NCI-H2107 treated with DMSO at 0.1 percent for 48 hours (cell line): Measurements from ENCODE around the gene AGAP1.
"Not testable (repeated sequence)": the region's sequence is repeated elsewhere in the genome, so short reads cannot be mapped to it uniquely, and the experiment has no call there.

Experiments
- DNase-seq: peaks from one replicate; lab custom pipeline; 2025; ENCODE audit not compliant: unreplicated experiment; lab: John Stamatoyannopoulos, UW

Gene AGAP1

DNA sequence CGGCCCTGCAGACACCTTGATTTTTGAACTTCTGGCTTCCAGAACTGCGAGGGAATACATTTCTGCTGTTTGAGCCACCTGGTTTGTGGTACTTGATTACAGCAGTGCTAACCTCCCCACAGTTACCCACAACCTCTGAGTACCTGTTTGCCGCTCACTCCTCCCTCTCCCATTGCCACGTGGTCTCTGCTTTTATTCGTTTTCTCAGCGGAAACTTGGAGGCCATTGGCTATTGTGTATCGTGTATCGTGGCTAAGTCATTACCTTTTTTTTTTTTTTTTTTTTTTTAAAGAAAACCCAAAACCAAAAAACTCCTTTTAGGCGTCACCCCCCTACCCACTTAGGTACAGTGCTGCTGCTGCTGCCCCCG is 90.8 kb downstream of the AGAP1 start:
- peak; percentile 75 for DNase-seq

DNA sequence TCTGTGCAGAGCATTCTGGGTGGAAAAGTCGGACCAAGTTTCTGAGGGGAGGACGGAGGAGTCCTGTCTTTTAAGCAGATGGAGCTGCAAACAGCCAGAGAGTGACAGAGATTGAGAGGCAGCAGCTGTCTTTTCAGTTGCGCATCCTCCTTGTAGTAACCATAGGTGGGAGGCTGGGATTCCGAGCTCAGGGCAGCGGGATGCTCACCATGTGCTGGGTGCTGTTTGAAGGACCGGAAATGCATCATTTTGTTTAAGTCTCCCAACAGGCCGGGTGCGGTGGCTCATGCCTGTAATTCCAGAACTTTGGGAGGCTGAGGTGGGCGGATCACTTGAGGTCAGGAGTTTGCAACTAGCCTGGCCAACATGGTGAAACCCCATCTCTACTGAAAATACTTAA is 93.4 kb downstream of the AGAP1 start:
- no peak for DNase-seq

DNA sequence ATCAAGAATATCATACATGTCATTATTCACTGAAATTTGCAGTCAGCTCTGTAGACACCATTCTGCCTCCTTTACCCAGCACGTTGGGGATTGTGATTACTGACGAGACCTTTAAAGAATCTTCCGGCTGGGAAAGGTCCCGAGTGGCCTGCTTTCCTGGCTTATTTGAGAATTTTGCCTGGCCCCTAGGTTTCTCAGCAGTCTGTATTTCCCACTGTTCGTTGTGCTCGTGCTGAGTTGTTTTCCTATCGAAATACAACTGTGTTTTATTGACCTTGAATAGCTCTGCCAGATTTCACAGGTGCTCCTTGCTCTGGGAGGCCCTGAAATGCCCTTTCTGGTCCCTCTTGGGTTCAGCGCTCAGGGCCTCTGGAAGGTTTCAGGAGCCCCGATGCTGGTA is 94.9 kb downstream of the AGAP1 start:
- DNase-seq, result no peak

DNA sequence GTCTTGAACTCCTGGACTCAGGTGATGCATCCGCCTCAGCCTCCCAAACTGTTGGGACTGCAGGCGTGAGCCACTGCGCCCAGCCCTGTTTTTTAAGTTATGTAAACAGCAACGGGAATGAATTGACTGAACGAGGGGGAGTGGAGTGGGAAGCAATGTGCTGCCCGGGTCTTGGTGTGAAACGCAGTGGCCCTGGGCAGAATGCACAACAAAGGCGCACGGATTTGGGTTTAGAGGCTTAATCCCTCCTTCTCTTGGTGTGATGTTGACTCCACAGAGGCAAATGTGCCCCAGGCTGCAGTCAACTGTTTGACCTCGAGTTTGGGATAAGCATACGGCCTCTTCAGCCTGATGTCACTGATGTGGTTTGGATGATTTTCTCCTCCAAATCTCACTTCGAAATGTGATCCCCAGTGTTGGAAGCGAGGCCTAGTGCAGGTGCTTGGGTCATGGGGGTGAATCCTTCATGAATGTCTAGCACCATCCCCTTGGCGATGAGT is 97.4 kb downstream of the AGAP1 start:
- no peak for DNase-seq

DNA sequence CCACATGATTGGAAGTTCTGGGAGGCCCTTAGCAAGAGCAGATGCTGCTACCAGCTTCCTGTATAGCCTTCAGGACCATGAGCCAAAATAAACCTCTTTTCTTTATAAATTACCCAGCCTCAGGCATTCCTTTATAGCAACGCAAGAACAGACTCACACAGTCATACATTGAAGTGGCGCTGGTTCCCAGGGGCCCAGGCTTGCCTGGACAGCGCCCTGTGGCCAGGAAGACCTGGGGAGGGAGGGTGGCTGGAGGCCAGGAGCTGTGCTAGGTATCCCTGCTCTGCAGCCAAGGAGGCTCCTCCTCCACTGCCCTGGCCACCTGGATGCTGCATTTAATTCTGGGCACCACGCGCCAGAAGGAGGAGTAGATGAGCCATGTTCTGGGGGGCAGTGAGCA is 98.1 kb downstream of the AGAP1 start:
- no peak for DNase-seq

DNA sequence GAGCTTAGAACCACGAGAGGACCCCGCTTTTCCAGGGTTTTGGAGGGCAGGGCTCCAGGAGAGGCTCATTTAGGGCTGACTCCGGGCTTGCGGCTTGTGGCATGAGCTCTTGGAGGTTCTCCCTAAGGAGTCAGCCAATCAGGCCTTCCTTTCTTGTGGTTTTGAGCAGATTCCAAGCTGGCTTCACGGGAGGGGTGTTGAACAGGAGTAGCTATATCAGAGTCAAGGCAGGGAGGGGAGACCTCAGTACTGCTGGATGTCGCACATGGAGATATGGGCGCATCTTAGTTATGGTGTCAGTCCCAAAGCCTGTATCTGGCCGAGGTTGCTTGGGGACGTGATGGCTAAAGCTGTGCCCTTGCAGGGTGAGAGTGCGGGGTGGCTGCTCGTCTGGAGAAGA is 98.6 kb downstream of the AGAP1 start:
- DNase-seq, result no peak

DNA sequence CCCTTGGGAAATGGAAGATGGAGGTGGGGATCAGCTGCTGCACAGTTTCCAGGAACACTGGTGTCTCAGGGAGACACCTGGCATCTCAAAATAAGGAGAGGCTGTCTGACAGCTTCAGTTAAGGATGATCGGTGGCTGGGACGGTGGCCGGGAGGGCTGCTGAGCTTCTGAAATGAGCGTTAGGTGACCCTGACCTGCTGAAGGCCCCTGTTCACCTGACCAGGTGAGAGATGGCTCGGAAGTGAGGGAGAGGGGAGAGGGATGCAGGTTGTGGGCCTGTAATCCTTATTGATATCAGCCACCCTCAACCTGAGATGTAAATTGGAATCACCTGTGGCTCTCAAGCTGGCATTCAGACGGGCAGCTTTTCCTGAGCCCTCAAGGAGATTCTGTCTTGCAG is 99.0 kb downstream of the AGAP1 start:
- DNase-seq, result no peak

DNA sequence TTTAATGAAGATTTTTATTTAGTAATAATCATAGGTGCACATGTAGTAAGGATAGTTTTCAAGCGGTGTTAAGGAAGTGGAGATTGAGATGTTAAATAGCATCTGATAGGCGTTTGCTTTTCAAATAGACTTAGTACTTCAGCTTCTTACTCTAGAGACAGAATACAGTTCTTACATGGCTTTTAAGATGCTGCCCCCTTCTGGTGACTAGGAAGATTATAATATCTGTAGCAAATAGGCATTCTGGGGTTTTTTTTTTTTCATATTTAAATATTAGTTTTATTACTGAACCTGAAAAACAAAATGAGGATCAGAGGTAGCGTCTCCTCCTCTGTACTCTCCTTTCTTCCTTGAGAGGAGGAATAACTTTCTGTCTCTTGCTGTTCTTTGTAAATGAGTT is 100.2 kb downstream of the AGAP1 start:
- peak; percentile 91 for DNase-seq

DNA sequence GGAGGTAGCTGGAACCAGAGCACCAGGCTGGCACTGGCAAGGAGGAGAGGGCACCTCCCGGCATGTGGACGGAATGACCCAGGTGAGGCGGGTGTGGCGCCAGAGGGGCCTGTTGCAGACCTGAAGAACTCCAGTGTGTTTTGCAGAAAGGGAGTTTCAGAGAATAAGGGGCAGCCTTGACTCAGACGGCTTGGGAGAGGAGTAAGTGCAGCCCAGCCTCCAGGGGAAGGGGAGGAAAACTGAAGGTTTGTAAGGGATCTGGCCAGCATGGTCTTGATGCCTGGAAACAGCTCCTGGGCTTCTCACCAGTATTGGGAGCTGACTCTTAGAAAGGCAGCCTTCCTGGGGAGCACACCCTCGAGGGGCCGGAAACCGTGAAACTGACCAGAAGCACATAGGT is 101.1 kb downstream of the AGAP1 start:
- no peak for DNase-seq

DNA sequence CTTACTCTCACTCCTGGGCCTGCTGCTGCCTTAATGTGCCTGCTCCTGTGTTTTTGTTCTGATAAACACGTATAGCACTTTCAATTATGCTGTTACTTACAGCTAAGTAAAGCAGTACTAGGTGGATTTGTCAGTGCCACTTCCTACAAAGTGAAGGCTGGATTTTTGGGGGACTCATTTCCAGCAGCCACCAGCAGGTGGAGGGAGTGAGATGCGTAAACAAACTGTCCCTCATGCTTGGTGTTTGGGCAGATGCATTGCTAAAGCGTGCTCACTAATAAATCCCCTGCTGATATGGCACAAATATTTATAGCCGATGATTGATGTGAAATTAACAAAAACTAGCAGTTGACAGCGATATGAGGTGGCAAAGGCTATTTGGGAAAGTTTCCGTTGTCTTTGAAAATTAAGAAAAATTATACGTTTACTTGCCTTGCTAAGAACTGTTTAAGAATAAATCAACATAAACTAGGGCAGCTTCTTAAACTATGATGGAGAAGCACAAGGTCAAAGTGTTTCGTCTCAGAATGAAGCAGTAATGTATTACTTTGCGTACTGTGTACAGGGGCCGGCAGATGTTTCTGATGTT is 101.7 kb downstream of the AGAP1 start:
- peak; percentile 45 for DNase-seq

DNA sequence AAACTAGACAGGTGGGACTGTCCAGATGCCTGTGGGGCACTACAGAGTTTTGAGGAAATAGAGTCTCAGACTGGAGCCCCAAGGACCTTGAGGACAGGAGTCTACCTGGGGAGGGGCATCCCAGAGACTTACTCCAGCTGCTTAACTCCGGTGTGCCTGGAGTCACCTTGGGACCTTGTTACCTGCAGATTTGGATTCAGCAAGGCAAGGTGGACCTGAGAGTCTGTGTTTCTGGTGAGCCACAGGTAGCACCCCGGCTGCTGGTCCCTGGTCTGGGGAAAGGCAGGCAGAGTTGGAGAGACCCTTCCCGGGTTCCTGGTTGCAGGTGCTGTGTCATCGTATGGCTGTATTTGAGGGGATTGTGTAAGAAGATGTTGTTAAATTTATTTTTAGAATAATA is 102.4 kb downstream of the AGAP1 start:
- DNase-seq, result no peak

DNA sequence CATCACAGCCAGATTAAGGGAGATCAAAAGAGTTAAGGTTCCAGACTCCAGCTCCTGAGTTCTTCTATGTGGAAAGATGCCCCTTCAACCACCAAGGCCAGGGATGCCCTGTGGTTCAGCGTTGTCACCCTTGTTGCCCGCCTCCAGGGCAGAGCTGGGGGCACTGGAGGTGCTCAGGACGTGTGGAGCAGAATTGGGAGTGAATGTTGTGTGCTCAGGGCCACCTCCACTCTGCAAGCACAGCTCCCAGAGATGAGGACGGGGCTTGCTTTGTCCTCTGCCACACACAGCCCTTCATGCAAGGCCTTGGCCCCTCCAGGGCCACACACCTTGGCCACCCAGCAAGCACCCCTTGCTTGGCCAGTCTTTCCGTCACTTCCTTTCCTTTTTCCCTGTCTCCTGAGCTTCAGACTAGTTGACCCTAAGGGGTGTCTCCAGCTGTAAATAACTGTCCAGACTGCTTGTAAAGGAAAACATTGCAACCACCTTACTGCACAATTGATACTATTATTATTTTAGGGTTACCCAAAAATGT is 103.3 kb downstream of the AGAP1 start:
- no peak for DNase-seq

DNA sequence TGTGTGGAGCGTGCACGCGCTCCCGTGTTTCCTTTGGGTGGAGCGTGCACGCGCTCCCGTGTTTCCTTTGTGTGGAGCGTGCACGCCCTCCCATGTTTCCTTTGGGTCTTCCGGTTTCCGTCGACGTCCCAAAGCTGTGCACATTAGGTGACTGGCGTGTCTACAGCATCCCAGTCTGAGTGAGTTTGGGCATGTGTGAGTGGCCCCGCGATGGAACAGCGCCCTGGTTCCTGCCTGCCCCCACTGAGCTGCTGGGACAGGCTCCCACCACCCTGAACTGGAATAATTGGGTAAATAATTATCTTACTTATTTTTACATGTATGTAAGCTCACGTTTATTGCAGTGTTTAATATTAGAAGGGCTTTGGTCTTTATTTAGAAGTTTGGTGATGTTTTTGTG is 104.2 kb downstream of the AGAP1 start:
- no peak for DNase-seq

DNA sequence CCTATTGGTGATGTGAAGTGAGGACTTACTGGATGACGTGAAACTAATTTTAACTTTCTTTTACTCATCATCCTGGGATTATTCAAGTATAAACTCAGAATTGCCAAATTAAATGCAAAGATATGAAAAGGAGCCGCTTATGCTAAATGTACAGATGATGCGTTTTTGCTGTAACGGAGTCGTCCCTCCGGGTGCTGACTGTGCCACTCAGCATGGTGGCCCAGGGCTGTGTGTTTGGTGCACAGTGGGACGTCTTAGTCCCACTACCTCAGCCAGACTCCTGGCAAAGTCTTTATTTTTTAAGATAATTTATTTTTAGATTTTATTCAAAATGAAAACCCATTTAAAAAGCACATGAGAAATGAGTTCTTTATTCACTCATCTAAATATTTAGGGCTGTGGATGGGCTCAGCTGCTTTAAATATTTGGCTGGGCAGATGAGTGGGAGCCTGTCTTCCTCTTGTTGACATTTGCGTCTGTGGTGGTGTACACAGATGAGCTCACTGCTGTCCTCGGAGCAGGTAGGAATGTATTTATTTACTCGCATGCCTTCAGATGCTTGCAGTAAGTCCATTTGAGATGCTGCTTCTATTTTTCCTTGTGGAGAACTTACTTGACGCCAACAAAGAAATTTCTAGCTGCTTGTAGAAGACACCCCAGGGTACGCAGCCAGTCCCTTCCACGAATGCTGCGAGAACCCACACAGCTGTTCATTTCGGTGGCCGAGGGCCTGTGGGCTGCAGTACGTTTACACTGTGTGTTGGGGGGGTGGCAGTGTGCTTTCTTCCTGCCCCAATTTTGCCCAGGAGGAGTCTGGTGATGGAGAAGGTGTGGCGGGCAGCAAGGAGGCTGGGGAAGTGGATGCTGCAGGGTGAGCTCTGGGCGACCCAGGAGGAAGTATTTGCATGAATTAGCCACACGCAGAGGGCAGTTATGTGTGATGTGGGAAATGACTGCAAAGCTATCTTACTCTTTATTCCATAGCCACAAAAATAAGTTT is 105.0 kb downstream of the AGAP1 start:
- DNase-seq, result no peak

DNA sequence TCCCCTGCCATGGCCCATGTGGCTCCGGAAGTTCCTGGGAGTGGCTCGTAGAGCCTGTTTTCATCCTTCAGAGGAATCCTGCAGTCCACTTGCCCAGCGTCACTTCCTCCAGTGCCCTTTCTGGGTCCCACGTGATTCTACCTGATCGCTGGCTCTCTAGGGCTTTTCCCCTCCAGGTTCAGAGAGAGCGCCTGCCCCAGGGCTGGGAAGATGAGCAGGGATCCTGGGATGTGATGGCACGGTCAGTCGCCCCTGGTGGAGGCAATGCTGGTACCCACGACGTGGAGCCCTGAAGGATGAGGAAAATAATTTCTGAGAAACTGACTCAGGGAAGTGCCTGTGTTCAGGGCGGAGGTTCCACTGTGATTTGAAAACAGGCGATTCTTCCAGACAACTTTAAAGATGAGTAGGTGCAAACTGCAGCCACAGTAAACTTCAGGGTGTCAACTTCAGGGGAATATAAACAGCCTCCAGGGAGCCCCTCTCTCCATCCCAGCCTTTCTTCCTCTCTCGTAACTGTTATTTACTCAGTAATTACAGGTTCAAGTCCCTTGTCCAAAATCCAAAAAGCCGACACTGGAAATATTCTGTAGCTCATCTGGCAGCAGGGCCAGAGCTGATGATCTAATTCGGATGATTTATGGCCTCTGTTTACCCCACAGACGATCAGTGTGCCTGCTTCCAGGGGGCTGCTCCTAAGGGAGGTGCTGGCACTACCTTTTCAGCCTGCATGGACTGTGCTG is 105.9 kb downstream of the AGAP1 start:
- DNase-seq, result no peak

DNA sequence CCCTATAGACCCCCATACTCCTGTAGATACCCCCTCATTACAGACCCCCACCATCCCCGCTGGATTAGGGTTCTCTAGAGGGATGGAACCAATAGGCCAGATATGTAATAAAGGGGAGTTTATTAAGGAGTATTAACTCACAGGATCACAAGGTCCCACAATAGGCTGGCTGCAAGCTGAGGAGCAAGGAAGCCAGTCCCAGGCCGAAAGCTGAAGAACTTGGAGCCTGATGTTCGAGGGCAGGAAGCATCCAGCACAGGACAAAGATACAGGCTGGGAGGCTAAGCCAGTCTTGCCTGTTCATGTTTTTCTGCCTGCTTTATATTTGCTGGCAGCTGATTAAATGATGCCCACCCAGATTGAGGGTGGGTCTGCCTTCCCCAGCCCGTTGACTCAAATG is 106.6 kb downstream of the AGAP1 start:
- no peak for DNase-seq

DNA sequence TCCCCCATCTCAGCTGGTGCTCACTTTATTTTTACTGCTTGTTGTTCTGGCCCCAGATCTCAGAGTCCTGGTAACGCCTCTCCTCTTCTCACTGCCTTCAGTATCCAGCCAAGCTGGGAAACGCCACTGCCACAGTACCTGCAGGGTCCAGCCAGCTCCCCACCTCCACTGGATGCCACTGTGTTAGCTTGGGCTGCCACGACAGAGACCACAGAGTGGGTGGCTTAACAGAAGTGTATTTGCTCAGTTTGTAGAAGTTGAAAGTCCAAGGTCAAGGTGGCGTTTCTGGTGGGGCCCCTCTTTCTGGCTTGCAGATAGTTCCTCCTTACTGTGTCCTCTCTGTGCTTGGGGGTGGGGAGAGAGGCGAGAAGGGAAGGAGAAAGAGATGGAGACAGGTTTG is 107.1 kb downstream of the AGAP1 start:
- no peak for DNase-seq

DNA sequence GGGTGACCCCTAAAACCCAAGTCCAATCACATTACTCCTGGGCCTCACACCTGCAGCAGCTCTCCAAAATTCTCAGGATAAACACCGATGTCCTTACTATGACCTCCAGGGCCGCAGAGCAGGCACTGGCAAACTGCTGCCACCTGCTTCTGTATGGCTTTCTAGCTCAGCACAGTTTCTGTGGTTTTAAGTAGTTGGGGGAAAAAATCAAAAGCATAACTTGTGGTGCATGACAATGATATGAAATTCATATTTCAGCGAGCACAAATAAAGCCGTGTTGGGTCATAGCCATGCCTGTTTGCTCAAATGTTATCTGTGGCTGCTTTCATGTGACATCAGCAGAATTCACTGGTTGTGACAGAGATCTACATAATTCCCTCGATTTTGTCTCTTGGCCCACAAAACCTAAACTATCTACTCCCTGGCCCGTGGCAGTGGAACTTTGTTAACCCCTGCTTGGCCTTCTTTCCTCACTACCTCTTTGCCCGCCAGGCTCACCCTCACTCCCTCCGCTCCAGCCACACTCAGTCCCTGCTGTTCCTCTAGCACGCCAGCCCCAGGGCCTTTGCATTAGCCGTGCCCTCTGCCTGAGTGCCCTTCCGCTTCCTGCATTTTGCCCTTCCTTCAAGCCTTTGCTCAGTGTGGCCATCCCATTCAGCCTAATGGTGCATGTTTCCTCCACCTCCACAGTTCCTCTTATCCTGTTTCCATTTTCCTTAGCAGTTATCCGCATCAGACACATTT is 108.3 kb downstream of the AGAP1 start:
- DNase-seq, result no peak

DNA sequence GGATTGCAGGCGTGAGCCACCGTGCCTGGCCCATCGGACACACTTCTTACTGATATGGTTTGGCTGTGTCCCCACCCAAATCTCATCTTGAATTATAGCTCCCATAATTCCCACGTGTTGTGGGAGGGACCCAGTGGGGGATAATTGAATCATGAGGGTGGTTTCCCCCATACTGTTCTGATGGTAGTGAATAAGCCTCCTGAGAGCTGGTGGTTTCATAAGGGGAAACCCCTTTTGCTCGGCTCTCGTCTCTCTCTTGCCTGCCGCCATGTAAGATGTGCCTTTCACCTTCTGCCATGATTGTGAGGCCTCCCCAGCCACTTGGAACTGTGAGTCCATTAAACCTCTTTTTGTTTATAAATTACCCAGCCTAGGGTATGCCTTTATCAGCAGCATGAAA is 109.1 kb downstream of the AGAP1 start:
- DNase-seq, result not testable (repeated sequence)

DNA sequence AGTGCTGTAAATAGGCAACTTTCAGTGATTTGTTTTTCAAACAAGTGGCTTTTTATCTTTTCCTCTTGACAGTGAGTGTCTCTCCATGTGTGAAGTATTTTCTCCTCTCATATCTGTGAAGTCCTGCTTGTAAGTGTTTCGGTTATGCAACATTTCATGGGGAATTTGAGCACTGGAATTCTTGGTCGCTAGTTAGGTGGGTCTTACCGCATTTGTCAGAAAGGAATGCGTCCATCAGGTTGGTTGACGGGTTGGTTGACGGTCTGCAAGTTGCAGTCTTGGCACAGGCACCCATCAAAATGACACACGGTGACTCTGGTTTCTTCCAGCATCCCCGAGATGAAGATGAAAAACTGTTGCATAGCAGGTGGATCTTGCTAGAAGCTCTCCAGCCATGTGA is 109.8 kb downstream of the AGAP1 start:
- DNase-seq, result no peak
